ENCODE results near the gene CCSER1.
"Not testable (repeated sequence)": the region's sequence is repeated elsewhere in the genome, so short reads cannot be mapped to it uniquely, and the experiment has no call there.

CCSER1 gene

DNA sequence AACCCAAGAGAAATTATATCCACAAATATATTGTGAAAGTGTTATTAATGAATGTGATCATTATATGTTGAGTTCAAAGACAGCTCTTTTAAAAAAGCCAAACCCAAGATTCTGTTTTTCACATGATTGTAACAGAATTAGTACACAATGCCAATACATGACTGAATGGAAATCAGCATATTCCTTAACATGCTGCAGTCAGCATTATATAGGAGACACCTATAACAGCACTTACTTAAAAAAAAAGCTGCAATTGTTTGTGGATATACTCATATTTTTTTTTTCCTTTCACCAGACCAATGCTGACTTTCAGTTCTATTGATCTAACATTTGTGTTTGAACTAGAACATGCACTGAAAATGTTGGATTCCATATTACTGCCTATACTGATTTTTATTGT is 165.2 kb downstream of the CCSER1 start:
- no peak for DNase-seq (ENCODE audit: low read depth in 3 of 3)

DNA sequence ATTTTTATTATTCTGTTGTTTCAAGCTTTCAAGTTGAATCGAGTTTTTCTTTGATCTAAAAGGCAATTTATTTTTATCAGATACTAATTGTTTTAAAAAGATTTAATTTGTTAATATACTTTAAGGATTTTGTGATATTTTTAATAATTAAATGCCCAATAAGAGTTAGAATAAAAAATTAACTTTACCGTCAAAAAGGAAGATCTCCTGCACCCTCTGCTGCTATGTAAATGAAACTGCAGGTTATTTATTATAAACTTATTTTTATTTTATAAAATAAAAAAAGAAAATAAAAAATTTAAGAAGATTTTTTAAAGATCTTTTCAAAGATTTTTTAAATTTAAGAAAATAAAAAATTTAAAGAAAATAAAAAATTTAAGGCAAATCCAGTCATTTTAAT is 166.1 kb downstream of the CCSER1 start:
- DNase-seq (ENCODE audit: low read depth in 3 of 3), result no peak

DNA sequence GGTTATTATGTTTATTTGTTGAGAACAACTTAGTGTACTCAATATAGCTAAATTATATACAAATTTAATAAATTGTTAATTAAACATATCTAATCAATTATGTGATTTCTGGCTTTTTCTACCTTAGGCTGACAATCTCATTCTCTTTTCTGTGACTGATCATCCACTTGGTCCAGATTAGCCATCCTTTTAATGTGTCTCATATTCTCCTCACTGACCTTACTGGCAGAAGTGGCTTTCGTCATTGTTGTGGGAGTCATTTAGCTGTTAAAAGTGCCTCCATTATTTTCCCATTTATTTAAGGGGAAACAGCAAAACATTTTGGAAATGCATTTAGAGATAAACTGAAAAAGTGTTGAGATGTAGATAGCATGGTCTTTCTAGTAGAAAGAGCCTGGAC is 172.2 kb downstream of the CCSER1 start:
- DNase-seq (ENCODE audit: low read depth in 3 of 3), result no peak

DNA sequence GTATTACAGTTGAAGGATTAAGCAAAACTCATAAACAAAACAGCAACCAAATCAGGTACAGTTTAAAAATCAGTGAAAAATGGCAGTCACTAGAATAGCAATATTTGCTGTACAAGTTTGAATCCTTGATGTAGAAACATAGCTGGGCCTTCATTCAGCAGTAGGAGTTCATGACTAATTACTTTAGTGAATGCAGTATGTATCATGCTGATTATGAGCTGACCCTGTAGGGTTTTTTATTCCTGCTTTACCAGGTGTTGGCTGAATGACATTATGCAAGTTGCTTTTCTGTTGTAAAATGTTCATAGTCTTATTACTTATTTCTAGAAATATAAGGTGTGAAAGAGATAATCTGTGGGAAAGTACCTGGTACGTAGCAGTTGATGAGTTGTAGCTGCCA is 179.6 kb downstream of the CCSER1 start:
- no peak for DNase-seq (ENCODE audit: low read depth in 3 of 3)

DNA sequence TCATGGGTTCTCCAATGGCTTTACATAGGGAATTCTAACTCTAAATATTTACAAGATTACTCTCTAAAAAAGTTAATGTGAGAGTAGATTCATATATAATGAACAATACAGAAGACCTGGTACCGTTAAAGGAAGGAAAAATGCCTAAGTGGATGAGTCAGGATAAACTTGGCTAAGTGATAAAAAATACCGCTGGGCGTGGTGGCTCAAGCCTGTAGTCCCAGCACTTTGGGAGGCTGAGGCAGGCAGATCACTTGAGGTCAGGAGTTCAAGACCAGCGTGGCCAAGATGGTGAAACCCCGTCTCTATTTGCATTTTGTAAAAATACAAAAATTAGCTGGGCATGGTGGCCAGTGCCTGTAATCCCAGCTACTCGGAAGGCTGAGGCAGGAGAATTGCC is 189.9 kb downstream of the CCSER1 start:
- not testable (repeated sequence) for DNase-seq (ENCODE audit: low read depth in 3 of 3)

DNA sequence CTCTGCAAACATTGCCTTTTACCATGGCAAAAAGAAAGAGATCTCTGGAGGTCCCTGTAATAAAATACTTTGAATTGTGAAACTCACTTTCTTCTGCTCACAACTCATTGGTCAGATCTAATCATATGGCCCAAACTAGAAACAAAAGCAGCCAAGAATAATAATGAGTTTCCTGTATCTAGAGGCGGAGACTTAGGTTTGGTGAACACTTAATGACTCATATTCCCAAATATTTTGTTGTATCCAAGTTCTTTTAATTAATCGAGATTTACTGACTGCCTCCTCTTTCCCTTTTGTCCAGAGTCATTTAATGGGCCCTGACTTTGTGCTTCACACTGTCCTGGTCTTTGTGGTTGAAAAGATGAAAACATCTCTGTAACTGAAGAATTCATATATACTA is 190.6 kb downstream of the CCSER1 start:
- DNase-seq (ENCODE audit: low read depth in 3 of 3), result no peak

DNA sequence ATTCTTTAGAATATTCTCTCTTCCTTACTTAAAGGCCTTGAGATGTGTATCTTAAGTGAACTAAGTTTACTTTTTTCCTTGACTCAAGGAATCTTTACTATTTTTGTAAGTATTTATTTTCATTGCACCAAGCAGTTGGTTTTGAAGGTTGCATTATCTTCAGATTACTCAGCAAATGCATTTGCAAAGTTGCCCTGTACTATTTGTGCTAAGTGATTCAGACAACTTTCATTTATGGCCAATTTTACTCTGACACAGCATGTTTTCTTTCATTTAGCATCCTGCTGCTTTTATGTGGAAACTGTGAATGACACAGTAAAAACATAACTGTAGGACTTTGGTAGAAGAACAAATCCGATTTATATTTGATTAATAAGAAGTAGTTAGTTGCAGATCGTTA is 191.0 kb downstream of the CCSER1 start:
- no peak for DNase-seq (ENCODE audit: low read depth in 3 of 3)

DNA sequence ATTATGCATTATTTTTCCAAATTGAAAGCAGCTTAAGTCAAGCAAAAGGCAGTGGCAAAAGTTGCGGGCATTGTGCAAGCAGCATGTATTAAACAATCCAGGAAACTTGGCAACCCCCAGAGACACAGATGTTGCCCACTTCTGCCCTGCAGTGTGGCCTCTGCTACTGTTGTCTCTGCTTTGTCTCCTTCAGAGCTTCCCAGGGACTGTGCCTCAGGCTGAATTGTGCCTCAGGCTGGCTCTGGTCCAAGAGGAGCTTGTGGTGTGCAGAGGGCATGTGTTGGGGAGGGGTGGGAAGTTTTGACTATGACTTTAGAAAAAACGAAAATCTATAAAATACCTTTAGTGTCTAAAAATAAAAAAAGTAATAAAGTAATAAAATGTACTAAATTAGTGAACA is 201.4 kb downstream of the CCSER1 start:
- no peak for DNase-seq (ENCODE audit: low read depth in 3 of 3)

DNA sequence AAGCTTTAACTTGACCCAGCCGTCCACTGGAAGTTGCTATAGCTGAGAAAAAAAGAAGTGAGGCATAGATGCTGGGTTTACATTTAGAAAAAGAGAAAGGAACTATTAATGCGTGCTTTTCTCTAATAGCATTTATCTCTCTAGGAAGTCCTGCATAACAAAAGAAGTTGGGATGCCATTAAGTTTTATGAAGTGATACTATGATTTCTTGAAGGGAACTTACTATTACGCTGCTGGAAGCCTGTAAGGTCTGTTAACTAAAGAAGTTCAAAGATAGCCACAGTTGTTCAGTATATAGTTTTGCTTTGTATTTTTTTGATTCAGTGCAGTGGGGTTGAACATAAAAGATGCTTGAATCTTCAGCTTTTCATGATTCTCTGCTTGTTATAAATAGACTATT is 203.4 kb downstream of the CCSER1 start:
- no peak for DNase-seq (ENCODE audit: low read depth in 3 of 3)

DNA sequence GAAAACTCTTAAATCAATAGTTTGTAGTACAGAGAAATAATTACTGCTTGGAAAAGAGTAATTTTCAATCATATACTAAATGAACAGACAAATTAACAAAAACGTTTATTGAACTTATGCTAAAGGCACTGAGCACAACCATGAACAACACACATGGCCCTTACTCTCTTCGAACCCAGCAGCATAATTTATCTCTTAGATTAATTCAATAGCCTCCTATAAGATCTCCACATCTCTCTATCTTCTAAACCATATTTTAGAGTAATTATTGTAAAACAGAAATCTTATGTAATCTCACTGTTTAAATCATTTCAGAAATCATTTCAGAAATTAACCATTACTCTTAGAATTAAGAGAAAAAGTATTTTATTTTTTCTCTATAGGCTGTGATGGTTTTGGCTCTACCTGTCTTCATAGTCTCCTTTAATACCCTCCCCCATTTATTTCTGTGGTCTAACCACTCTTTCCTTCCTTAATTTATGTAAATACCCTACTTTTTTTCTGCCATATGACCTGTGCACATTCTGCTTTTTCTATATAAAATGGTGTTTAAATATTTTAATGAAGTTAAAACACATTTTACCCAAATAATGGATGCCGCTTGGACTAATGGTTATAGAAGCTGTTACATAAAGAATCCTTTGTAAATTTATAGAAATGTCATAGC is 218.5 kb downstream of the CCSER1 start:
- no peak for DNase-seq (ENCODE audit: low read depth in 3 of 3)

DNA sequence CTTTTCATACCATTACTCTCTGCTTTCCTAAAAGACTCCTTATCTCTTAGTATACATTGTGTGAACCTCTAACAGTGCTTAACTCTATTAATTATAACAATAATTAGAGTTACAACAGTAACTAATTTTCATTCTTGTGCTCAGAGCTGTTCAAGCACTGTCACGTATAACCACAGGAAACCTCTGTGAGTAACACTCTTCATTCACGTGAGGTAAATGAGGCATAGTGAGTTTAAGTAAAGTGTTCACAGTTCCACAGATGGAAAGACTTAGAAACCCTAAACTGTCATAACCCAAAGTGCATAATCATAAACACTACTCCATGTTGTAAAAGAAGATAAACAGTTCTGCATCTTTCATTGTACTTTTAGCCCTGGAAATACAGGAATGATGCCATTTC is 222.4 kb downstream of the CCSER1 start:
- DNase-seq (ENCODE audit: low read depth in 3 of 3), result no peak

DNA sequence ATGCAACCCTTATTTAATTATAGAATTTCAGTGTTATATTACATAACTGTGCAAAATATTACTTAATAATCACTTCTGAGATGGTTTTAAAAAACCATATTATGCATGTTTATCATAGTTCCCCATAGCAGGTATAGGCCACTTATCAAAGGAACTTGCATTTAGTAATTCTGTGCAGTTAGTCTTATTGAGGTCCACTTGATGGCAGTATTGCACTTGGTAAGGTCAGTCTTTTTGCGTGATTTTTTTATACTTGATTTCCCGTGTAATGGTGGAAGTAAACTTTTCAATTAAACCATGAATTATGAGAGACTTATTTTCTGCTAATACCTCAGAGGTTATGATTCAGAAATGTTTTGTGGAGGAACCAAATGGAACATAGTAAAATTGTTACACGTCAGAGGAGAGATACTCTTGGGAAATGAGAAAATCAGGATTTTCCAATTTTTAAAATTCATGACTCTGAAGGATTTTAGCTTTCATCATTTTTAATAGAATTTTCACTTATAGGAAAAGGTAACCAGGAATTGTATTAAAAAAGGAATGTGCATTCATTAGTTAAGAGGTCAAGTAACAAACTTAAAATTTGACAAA is 230.0 kb downstream of the CCSER1 start:
- DNase-seq (ENCODE audit: low read depth in 3 of 3), result no peak

DNA sequence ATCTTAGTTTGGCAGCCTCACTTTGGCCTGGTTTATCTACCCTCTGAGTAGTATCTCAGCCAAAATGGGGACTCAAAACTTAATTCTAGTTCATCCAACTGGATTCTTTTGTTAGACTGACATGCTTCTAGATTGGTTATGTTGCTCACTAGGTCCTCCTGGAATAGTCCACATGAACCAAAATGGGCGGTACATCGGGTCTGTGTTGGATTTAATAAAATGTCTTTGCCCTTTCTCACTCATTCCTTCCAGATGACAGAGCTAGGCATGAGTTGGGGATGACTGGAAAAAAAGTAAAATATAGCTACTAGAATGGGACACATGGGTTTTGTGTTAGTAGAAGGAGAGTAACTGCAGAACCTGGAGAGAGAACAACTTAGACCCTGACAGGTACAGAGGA is 247.9 kb downstream of the CCSER1 start:
- no peak for DNase-seq (ENCODE audit: low read depth in 3 of 3)

DNA sequence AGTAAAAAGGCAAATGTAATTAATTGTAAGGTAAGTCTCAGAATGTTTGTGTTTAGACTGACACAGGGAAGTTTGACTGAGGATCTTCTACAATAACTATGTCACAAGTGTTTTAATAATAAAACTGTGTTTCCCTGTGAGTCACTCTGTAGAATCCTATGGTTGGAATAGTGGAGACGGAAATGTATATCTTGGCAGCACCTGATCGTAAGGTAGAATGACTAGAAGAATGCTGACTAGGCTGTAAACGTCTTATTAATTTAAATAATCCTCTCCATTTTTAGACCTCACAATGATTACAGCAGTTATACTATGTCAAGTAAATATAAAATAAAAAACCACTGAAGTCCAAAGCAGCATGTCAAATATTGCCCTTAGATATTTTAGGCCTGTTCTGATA is 266.0 kb downstream of the CCSER1 start:
- no peak for DNase-seq (ENCODE audit: low read depth in 3 of 3)

DNA sequence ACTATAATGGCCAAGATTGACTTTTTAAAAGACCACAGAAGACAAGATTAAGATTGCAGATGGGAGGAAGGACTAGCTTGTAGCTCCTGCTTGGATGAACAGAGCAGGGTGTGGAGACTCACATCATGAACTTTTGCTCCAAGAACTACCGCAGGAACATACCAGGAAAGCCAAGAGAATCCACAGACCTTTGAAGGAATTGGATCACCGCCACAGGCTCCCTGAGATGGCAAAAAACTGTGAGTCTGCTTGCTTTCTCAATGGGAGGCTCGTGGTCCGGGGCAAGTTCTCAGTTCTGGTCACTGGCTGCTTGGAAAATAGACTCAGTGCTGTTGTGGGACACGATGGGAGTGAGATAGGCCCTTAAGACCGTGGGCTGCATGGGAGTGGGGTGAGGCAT is 276.6 kb downstream of the CCSER1 start:
- no peak for DNase-seq (ENCODE audit: low read depth in 3 of 3)

DNA sequence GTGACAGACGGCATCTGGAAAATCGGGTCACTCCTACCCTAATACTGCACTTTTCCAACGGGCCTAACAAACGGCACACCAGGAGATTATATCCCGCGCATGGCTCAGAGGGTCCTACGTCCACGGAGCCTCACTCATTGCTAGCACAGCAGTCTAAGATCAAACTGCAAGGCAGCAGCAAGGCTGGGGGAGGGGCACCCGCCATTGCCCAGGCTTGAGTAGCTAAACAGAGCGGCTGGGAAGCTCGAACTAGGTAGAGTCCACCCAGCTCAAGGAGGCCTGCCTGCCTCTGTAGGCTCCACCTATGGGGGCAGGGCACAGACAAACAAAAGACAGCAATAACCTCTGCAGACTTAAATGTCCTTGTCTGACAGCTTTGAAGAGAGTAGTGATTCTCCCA is 280.7 kb downstream of the CCSER1 start:
- DNase-seq (ENCODE audit: low read depth in 3 of 3), result not testable (repeated sequence)

DNA sequence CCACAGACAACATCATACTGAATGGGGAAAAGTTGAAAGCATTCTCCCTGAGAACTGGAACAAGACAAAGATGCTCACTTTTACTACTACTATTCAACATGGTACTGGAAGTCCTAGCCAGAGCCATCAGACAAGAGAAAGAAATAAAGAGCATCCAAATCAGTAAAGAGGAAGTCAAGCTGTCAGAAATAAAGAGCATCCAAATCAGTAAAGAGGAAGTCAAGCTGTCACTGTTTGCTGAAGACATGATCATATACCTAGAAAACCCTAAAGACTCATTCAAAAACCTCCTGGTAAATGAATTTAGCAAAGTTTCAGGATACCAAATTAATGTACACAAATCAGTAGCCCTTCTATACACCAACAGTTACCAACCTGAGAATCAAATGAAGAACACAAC is 285.6 kb downstream of the CCSER1 start:
- DNase-seq (ENCODE audit: low read depth in 3 of 3), result not testable (repeated sequence)

DNA sequence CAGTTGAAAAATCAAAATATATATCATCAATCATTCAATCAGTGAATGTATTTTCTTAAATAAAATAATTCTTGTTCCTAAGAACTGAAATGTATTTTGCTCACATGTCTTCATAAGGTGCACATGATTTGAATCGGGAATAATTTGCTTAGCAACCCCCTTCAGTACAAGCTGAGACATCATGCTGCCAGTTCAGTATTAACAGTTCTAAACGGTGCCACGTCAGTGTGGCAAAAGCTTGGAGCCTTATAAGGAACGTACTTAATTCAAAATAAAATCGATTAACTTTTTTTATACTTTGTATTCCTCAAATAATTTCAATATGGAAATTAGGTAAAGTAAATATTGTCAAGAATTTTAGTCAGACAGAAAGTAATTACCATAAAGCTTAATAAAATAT is 287.9 kb downstream of the CCSER1 start:
- no peak for DNase-seq (ENCODE audit: low read depth in 3 of 3)

DNA sequence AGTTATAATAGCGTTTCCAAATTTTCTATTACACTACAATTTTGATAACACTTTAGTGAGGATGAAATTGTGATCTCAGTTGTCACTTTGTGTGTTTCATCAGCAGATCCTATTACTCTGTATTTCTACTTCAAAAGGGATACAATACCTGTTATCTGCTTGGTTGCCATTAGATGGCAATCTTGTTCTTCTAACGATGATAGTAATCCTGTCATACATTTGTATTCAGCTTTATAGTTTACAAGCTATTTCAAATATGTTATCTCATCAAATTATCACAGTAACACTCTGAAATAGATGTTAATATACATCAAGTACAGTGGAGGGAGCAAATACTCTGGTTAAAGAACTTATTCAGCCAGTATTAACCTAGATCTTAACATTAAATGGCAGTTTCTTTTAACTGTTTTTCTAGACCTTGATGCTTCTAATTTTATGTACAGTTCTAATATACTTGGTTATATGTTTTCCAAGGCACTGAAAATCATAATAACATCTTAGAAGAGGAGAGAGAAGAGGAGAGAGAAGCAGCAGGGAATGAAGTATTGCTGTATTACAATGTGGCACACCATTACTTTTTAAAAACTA is 292.0 kb downstream of the CCSER1 start:
- DNase-seq (ENCODE audit: low read depth in 3 of 3), result no peak

DNA sequence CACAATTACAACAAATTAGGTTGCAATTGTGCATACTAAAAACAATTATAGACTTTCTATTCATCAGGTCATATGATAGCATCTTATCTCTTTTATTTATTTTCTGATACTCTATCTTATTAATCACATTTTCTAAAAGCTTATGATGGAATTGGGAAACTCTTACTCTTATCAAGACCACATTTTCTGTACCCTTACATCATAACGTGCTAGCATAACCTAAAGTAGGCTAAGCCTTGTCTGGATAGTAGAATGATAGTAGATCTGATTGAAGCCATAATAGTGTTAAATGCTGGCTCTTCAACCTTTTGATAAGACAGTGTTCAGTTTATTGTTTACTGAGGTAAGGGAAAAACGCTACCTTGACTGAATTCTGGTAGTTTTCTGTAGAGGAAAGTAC is 294.0 kb downstream of the CCSER1 start:
- DNase-seq (ENCODE audit: low read depth in 3 of 3), result no peak

DNA sequence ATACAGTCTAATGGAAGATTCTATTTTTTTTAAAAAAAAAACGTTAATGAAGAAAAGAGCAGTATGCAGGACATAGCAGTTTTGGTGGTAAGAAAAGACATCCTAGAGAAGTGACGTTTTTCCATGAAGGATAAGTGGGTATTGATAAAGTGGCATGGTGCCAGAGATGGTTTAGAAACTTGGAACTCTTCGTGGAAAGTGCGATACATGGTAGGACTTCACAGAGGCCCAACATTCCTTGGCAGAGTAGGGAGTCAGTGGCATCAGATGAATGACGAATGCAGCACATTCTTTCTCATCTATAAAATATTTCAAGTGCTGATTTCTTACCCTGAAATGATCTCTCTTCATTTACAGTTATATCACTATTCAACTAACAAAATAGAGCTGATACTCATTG is 298.7 kb downstream of the CCSER1 start:
- no peak for DNase-seq (ENCODE audit: low read depth in 3 of 3)

DNA sequence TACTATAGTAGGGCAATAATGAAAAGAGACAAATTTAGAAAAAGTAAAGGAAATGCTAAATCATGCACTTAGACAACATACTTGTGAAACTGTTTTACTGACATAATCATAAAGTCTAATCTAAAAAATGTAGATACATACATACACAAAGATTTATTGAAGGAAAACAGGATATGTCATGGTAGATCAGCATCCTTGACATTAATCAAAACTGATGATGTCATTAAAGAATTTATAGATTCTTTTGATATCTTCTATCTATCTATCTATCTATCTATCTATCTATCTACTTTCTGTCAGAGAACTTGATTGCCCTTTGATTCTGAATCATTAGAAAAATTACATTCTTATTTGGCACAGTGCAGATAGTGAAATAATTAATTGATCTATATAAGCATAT is 311.3 kb downstream of the CCSER1 start:
- DNase-seq (ENCODE audit: low read depth in 3 of 3), result no peak

DNA sequence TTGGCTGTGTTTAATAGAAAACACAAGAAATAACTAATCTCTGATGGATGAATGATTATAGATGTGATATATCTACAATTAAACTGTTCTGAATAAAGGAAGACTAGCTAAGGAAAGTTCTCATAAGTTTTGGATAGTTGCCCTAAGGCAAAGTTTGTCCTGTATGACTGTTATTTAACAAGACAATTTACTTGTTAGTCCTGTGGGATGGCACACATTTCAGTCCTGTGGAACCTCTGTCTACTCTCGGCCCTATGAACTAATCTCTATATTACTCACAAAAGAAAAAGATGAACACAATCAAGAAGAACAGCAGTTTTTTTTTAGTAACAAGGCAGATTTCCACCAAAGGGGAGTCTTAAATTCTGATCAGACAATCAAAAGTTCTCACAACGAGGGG is 314.6 kb downstream of the CCSER1 start:
- no peak for DNase-seq (ENCODE audit: low read depth in 3 of 3)

DNA sequence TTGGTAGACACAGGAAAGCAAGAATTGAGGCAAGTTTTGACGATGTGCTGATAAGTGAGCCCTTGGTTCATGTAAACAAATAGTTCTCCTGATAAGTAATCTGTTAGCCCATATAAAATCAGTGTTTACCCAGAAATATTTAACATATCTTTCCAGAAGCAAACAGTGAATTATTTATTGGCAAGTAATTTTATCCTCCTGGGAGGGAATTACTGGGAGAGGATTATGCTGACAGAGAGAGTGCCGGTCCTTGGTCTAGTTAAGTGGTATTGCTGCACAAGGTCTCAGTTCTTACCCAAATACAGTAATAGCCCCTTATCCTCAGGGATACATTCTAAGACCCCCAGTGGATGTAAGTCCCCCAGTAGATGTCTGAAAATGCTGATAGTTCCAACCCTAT is 315.4 kb downstream of the CCSER1 start:
- DNase-seq (ENCODE audit: low read depth in 3 of 3), result no peak

Measured in stimulated activated CD4-positive, alpha-beta T cell treated with anti-CD3 and anti-CD28 coated beads, TNF-alpha, amount 100 ng/mL, for 4 hours (primary cell).